Hindlimb muscle (tissue), 1 donor: ENCODE measurements around the gene MOSPD2. TPM values are rescaled to one million over a fixed set of nuclear protein-coding genes. Genes with fewer than 3 reads are reported as not detected.

Source experiments
- DNase-seq: peaks from one replicate; pipeline ENCODE4 v3.0.0-alpha.2; 2013
- polyA plus RNA-seq: library from polyadenylated mRNA; unstranded; fragments of 120-200 nt; gene quantifications from one replicate; pipeline ENCODE4 v1.2.1, GENCODE V29; 2013; ENCODE audit not compliant: insufficient read length

The MOSPD2 gene
- polyA plus RNA-seq, 1 donor = 7.0 TPM

- no peak for DNase-seq
Measured at GRCh38 chrX:14916017-14916674, 42.9 kb downstream of the MOSPD2 start.

- no peak for DNase-seq
Measured at GRCh38 chrX:14919407-14919806, 46.2 kb downstream of the MOSPD2 start.

GRCh38 chrX:14920196-14920595 lies 47.0 kb downstream of the MOSPD2 start:
- DNase-seq = no peak

- DNase-seq = no peak
Measured at GRCh38 chrX:14922437-14922836, 49.2 kb downstream of the MOSPD2 start.

- DNase-seq = no peak
Measured at GRCh38 chrX:14923761-14924160, 50.5 kb downstream of the MOSPD2 start.

- DNase-seq = no peak
Measured at GRCh38 chrX:14926471-14926870, 53.2 kb downstream of the MOSPD2 start.

- peak; percentile 24 for DNase-seq
Measured at GRCh38 chrX:14927401-14927800, 54.2 kb downstream of the MOSPD2 start.

GRCh38 chrX:14930663-14931062 lies 57.4 kb downstream of the MOSPD2 start:
- DNase-seq = no peak

GRCh38 chrX:14932136-14932535 lies 58.9 kb downstream of the MOSPD2 start:
- DNase-seq = no peak

- DNase-seq = no peak
Measured at GRCh38 chrX:14934423-14934822, 61.2 kb downstream of the MOSPD2 start.

- DNase-seq = no peak
Measured at GRCh38 chrX:14936561-14936960, 63.3 kb downstream of the MOSPD2 start.

GRCh38 chrX:14939644-14940043 lies 66.4 kb downstream of the MOSPD2 start:
- DNase-seq = no peak

- no peak for DNase-seq
Measured at GRCh38 chrX:14941301-14941700, 68.1 kb downstream of the MOSPD2 start.

GRCh38 chrX:14942341-14942740 lies 69.1 kb downstream of the MOSPD2 start:
- no peak for DNase-seq

- no peak for DNase-seq
Measured at GRCh38 chrX:14943962-14944361, 70.7 kb downstream of the MOSPD2 start.

GRCh38 chrX:14946606-14947155 lies 73.5 kb downstream of the MOSPD2 start:
- DNase-seq = peak; percentile 26

GRCh38 chrX:14948691-14949090 lies 75.5 kb downstream of the MOSPD2 start:
- DNase-seq = no peak

GRCh38 chrX:14956813-14957582 lies 83.8 kb downstream of the MOSPD2 start:
- peak; percentile 22 for DNase-seq

GRCh38 chrX:14963447-14964236 lies 90.4 kb downstream of the MOSPD2 start:
- DNase-seq = no peak

- DNase-seq = no peak
Measured at GRCh38 chrX:14964500-14964899, 91.3 kb downstream of the MOSPD2 start.
